ENCODE measurements around the gene HOXC5. TPM values are rescaled to one million over a fixed set of nuclear protein-coding genes. Genes with fewer than 3 reads are reported as not detected.

Gene HOXC5
- total RNA-seq, 1 experiment from 2014 or later: not detected

DNA sequence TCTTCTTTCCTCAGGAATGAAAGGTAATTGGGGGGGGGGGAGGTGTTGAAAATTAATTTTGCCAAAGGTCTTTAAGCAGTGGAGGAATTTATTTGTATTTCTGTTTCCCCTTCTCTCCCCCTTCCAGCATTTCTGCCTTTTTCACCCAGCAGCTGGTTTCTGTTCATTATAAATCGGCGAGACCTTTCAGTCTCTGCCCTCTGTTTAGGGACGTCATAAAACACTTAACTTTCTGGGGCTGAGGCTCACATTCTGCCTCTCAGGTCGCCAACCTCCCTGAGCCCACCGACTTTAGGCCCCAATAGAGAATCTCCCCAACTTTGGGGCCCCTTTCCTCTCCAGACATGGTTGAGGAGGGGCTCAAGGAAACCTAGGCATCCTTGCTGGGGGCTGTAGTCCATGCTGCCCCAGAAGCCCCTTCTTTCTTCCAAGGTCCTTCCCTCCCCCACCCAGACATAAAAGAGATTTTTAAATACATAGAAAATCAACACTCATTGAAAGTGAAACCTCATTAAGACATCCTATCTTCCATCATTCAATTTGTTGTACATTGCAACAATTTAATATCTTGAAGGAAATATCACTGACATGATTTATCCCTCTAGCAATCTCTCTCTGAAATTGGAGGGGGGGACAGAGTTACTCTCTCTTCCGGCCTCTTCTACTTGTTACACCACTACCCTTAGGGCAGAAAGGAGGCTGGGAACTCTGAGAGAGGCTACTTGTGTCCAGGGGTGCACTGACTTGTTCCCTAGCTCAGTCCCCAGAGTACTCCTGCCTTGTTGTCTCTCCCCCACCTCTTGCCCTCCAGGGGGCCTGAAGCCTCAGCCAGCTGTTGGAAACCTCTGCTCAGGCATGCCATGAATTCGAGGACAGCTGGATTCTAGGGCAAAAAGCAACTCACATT, 7.1 kb upstream of the HOXC5 start:
- H3K27me3 ChIP-seq (ENCODE audit: insufficient read depth, low read length): peaks cover 98% of the 10 kb centered on the region

More for the DNA sequence above, 7.1 kb upstream of the HOXC5 start:
- Histone ChIP-seq H3K18ac (ENCODE audit: insufficient read length, low read depth, low read length) (no peak overlapping the region), H4K8ac (replicated peaks; ENCODE audit: insufficient read length, low read depth, low read length) (no peak overlapping the region), H4K20me1 (ENCODE audit: control insufficient read depth, insufficient read depth, insufficient read length) (no peaks in the 10 kb centered on the region), H3K9ac (ENCODE audit: extremely low read depth, insufficient read length, low read length) (no peak overlapping the region), H4K91ac (ENCODE audit: insufficient read length, low read depth, low read length) (no peak overlapping the region), H3K56ac (ENCODE audit: insufficient read length, low read depth, low read length) (no peak overlapping the region), H3K4me1 (ENCODE audit: insufficient read depth, low read length) (no peaks in the 10 kb centered on the region), H2AFZ (ENCODE audit: low read length) (no peak overlapping the region), H3K23ac (ENCODE audit: insufficient read length, low read depth, low read length) (no peak overlapping the region), H3K14ac (ENCODE audit: insufficient read depth, low read length) (no peak overlapping the region), H3K27ac (ENCODE audit: insufficient read length, low read depth, low read length) (no peak overlapping the region), H3K23me2 (ENCODE audit: insufficient read length, low read depth, low read length, poor library complexity, severe bottlenecking) (no peaks in the 10 kb centered on the region), H3K4ac (ENCODE audit: low read depth, low read length) (no peak overlapping the region), H2BK5ac (ENCODE audit: insufficient read length, low read length) (no peak overlapping the region), H2BK20ac (ENCODE audit: low read depth, low read length, poor library complexity, severe bottlenecking) (no peak overlapping the region), H2BK12ac (ENCODE audit: insufficient read length, low read depth, low read length) (no peak overlapping the region), H4K5ac (ENCODE audit: insufficient read length, low read depth, low read length) (no peak overlapping the region), H3K4me2 (ENCODE audit: insufficient read depth, insufficient read length, low read length) (no peak overlapping the region), H2AK5ac (ENCODE audit: insufficient read length, low read length) (no peak overlapping the region), H3K9me3 (ENCODE audit: control insufficient read depth, low read depth, low read length) (no peaks in the 10 kb centered on the region), H2BK120ac (ENCODE audit: low read depth, low read length, poor library complexity, severe bottlenecking) (no peak overlapping the region), H3K79me1 (ENCODE audit: insufficient read depth, low read depth, low read length, poor library complexity, severe bottlenecking) (no peaks in the 10 kb centered on the region), H3T11ph (ENCODE audit: low read length) (no peak overlapping the region), H2BK15ac (ENCODE audit: low read depth, low read length) (no peak overlapping the region), H3K79me2 (ENCODE audit: insufficient read depth, low read length) (no peaks in the 10 kb centered on the region)
- Mint-ChIP-seq H3K27me3 (ENCODE audit: low read depth) (peaks cover 100% of the 10 kb centered on the region), H3K9me3 (peaks cover 3 to 11% of the 10 kb centered on the region in 2 experiments; a peak in 3 of 5 replicates), H3K4me3 (no peak overlapping the region; a peak in 1 of 5 replicates), H3K36me3 (ENCODE audit: insufficient read depth in 1 of 3, low read depth in 3 of 3) (peaks cover 0 to 2% (median 0%) of the 10 kb centered on the region in 3 experiments; a peak in 1 of 7 replicates), H3K27ac (no peak overlapping the region), H3K4me1 (peaks cover 14 to 22% of the 10 kb centered on the region in 2 experiments)
- no peak for TF ChIP-seq CTCF (conservative IDR thresholded peaks at IDR 0.05)
- DNase-seq: no peak
- no CpG with 5 or more reads among the region's 7 CpGs for WGBS (ENCODE audit: extremely low coverage, insufficient read length, low lambda C conversion rate)
